ENCODE results near the gene UBTD1.

The UBTD1 gene

GRCh38 chr10:97483506-97483905 is 15.2 kb upstream of the UBTD1 start:
- no peak for DNase-seq (ENCODE audit: low spot score)

- DNase-seq (ENCODE audit: low spot score), result no peak
These were observed 14.8 kb upstream of the UBTD1 start for GRCh38 chr10:97483921-97484320.

GRCh38 chr10:97485647-97486281 is 13.0 kb upstream of the UBTD1 start:
- no peak for DNase-seq (ENCODE audit: low spot score)

- no peak for DNase-seq (ENCODE audit: low spot score)
These were observed 8.1 kb upstream of the UBTD1 start for GRCh38 chr10:97490592-97490991.

- DNase-seq (ENCODE audit: low spot score), result no peak
These were observed 4.6 kb upstream of the UBTD1 start for GRCh38 chr10:97494151-97494550.

- no peak for DNase-seq (ENCODE audit: low spot score)
These were observed 3.7 kb upstream of the UBTD1 start for GRCh38 chr10:97494863-97495506.

- DNase-seq (ENCODE audit: low spot score), result peak; percentile 91
These were observed 1.1 kb upstream of the UBTD1 start for GRCh38 chr10:97497572-97498075.

GRCh38 chr10:97498076-97498840 is 466 bp upstream of the UBTD1 start, which contains the start of gene MMS19:
Gene MMS19, minus strand, starts transcription at chr10:97498422. Its CDS starts 38 bp downstream, at chr10:97498384.
- peak; percentile 99 for DNase-seq (ENCODE audit: low spot score)

- DNase-seq (ENCODE audit: low spot score), result peak; percentile 77
These were observed 1.0 kb downstream of the UBTD1 start for GRCh38 chr10:97499561-97500296.

- no peak for DNase-seq (ENCODE audit: low spot score)
These were observed 1.5 kb downstream of the UBTD1 start for GRCh38 chr10:97500297-97500575.

- DNase-seq (ENCODE audit: low spot score), result no peak
These were observed 4.2 kb downstream of the UBTD1 start for GRCh38 chr10:97502916-97503315.

GRCh38 chr10:97503406-97503805 is 4.7 kb downstream of the UBTD1 start:
- no peak for DNase-seq (ENCODE audit: low spot score)

GRCh38 chr10:97505152-97505551 is 6.4 kb downstream of the UBTD1 start:
- DNase-seq (ENCODE audit: low spot score), result no peak

- DNase-seq (ENCODE audit: low spot score), result no peak
These were observed 7.7 kb downstream of the UBTD1 start for GRCh38 chr10:97506199-97506991.

GRCh38 chr10:97508342-97508741 is 9.6 kb downstream of the UBTD1 start:
- peak; percentile 54 for DNase-seq (ENCODE audit: low spot score)

GRCh38 chr10:97509120-97509680 is 10.5 kb downstream of the UBTD1 start:
- no peak for DNase-seq (ENCODE audit: low spot score)

- DNase-seq (ENCODE audit: low spot score), result no peak
These were observed 12.0 kb downstream of the UBTD1 start for GRCh38 chr10:97510686-97511085.

GRCh38 chr10:97511711-97512440 is 13.2 kb downstream of the UBTD1 start:
- no peak for DNase-seq (ENCODE audit: low spot score)

GRCh38 chr10:97512993-97513392 is 14.3 kb downstream of the UBTD1 start:
- DNase-seq (ENCODE audit: low spot score), result no peak

- no peak for DNase-seq (ENCODE audit: low spot score)
These were observed 15.6 kb downstream of the UBTD1 start for GRCh38 chr10:97514344-97514743.
